ENCODE data around the gene MS4A5.

MS4A5 gene

GRCh38 chr11:60396382-60396781, 33.0 kb upstream of the MS4A5 start, which contains the start of gene MS4A14:
TSS of gene MS4A14 (plus strand) at chr11:60396459. CDS start at chr11:60396579, 120 bp downstream.
- no peak for TF ChIP-seq CTCF (IDR thresholded peaks at IDR 0.05; ENCODE audit: low read depth, low read length)
- no peak within 1 kb of the TSS for H3K4me3 ChIP-seq (ENCODE audit: low read depth, low read length)
- DNase-seq (ENCODE audit: low read depth, low spot score) = no peak
- in situ Hi-C loops (cut with HindIII; ENCODE audit: low sequenced_read_pairs) = no loop called here

GRCh38 chr11:60396799-60397198, 32.6 kb upstream of the MS4A5 start:
- in situ Hi-C loops (cut with HindIII; ENCODE audit: low sequenced_read_pairs) = no loop called here
- TF ChIP-seq CTCF (IDR thresholded peaks at IDR 0.05; ENCODE audit: low read depth, low read length) = no peak
- H3K4me3 ChIP-seq (ENCODE audit: low read depth, low read length) = no peak overlapping the region
- DNase-seq (ENCODE audit: low read depth, low spot score) = no peak

GRCh38 chr11:60420015-60420414, 9.4 kb upstream of the MS4A5 start:
- TF ChIP-seq CTCF (IDR thresholded peaks at IDR 0.05; ENCODE audit: low read depth, low read length) = no peak

GRCh38 chr11:60422609-60423008, 6.8 kb upstream of the MS4A5 start:
- TF ChIP-seq CTCF (IDR thresholded peaks at IDR 0.05; ENCODE audit: low read depth, low read length) = no peak
- H3K4me3 ChIP-seq (ENCODE audit: low read depth, low read length) = no peak overlapping the region
- in situ Hi-C loops (cut with HindIII; ENCODE audit: low sequenced_read_pairs) = no loop called here
- no peak for DNase-seq (ENCODE audit: low read depth, low spot score)

More at GRCh38 chr11:60420015-60420414, 9.4 kb upstream of the MS4A5 start:
- DNase-seq (ENCODE audit: low read depth, low spot score) = no peak
- in situ Hi-C loops (cut with HindIII; ENCODE audit: low sequenced_read_pairs) = no loop called here
- no peak overlapping the region for H3K4me3 ChIP-seq (ENCODE audit: low read depth, low read length)

GRCh38 chr11:60428517-60428916, 855 bp upstream of the MS4A5 start:
- TF ChIP-seq CTCF (IDR thresholded peaks at IDR 0.05; ENCODE audit: low read depth, low read length) = no peak
- in situ Hi-C loops (cut with HindIII; ENCODE audit: low sequenced_read_pairs) = no loop called here

GRCh38 chr11:60431251-60431650, 1.9 kb downstream of the MS4A5 start:
- DNase-seq (ENCODE audit: low read depth, low spot score) = no peak
- in situ Hi-C loops (cut with HindIII; ENCODE audit: low sequenced_read_pairs) = no loop called here
- no peak for TF ChIP-seq CTCF (IDR thresholded peaks at IDR 0.05; ENCODE audit: low read depth, low read length)
- H3K4me3 ChIP-seq (ENCODE audit: low read depth, low read length) = no peak overlapping the region

More at GRCh38 chr11:60428517-60428916, 855 bp upstream of the MS4A5 start:
- no peak overlapping the region for H3K4me3 ChIP-seq (ENCODE audit: low read depth, low read length)
- DNase-seq (ENCODE audit: low read depth, low spot score) = no peak

- in situ Hi-C loops (cut with HindIII; ENCODE audit: low sequenced_read_pairs) = no loop called here
These were observed 4.0 kb downstream of the MS4A5 start for GRCh38 chr11:60433401-60433800.

More at GRCh38 chr11:60433401-60433800, 4.0 kb downstream of the MS4A5 start:
- no peak for TF ChIP-seq CTCF (IDR thresholded peaks at IDR 0.05; ENCODE audit: low read depth, low read length)
- no peak for DNase-seq (ENCODE audit: low read depth, low spot score)
- no peak overlapping the region for H3K4me3 ChIP-seq (ENCODE audit: low read depth, low read length)
